ENCODE results near the gene PLXNB1. TPM values are rescaled to one million over a fixed set of nuclear protein-coding genes. Genes with fewer than 3 reads are reported as not detected.
A peak's percentile ranks its signal among the peaks of the same experiment; 100 is the strongest.

PLXNB1 gene
- polyA plus RNA-seq, 2 of the 4 experiments (the other 2 are of a cell fraction), result 10.0 to 20.9 TPM

DNA sequence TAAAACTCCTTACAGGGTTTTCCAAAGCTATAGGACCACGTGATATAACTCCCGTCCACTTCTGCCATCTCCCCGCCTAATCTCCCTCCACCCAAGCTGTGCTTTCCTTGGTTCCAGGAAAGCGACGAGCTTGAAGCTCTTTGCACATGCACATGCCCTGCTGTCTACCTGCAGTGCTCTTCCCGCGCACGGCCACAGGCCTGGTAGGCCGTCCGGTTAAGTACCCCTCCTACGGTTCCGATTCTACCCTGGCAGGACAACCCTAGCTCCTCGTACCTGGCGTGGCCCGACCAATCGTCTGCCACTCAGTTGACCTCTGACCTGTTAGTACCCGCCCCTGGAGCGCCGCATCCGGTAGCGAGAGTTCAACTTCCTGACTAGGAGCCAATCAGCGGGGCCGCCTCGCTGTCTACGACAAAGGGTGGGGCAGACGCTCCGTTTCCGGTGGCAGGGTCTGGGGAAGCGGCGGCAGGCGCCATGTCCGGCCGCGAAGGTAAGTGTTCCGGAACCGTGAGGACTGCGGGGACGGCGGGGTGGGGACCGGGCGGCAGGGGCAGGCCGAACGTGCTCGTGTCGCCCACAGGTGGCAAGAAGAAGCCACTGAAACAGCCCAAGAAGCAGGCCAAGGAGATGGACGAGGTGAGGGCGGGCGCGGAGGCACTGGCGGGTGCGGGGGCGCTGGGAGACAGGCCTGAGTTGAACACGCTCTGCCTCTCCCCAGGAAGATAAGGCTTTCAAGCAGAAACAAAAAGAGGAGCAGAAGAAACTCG, 10.1 kb upstream of the PLXNB1 start, which contains the start of the genes CCDC51 and TMA7 (continued):
- TF ChIP-seq, protein P1, sequence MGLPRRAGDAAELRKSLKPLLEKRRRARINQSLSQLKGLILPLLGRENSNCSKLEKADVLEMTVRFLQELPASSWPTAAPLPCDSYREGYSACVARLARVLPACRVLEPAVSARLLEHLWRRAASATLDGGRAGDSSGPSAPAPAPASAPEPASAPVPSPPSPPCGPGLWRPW (IDR thresholded peaks at IDR 0.05), result no peak
- TF ChIP-seq RNF2 (IDR thresholded peaks at IDR 0.05; ENCODE audit: borderline replicate concordance, low read depth) (no peak), HEYL (CRISPR knock-in tag; IDR thresholded peaks at IDR 0.05) (no peak), GATA3 (IDR thresholded peaks at IDR 0.05; ENCODE audit: borderline replicate concordance) (no peak), ZFP36 (IDR thresholded peaks at IDR 0.05; ENCODE audit: borderline replicate concordance, partially characterized antibody) (no peak), POLR2A (IDR thresholded peaks at IDR 0.05; ENCODE audit: low read length) (peak; percentile 52), KDM5A (IDR thresholded peaks at IDR 0.05) (no peak), CHD4 (IDR thresholded peaks at IDR 0.05; ENCODE audit: borderline replicate concordance) (no peak), TFCP2L1 (CRISPR knock-in tag; IDR thresholded peaks at IDR 0.05) (no peak), NPAS2 (CRISPR knock-in tag; IDR thresholded peaks at IDR 0.05; ENCODE audit: borderline replicate concordance) (no peak)
- TF ChIP-seq, protein P2, sequence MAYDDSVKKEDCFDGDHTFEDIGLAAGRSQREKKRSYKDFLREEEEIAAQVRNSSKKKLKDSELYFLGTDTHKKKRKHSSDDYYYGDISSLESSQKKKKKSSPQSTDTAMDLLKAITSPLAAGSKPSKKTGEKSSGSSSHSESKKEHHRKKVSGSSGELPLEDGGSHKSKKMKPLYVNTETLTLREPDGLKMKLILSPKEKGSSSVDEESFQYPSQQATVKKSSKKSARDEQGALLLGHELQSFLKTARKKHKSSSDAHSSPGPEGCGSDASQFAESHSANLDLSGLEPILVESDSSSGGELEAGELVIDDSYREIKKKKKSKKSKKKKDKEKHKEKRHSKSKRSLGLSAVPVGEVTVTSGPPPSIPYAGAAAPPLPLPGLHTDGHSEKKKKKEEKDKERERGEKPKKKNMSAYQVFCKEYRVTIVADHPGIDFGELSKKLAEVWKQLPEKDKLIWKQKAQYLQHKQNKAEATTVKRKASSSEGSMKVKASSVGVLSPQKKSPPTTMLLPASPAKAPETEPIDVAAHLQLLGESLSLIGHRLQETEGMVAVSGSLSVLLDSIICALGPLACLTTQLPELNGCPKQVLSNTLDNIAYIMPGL (CRISPR knock-in tag; IDR thresholded peaks at IDR 0.05; ENCODE audit: borderline replicate concordance), result no peak
- TF ChIP-seq, protein P3, sequence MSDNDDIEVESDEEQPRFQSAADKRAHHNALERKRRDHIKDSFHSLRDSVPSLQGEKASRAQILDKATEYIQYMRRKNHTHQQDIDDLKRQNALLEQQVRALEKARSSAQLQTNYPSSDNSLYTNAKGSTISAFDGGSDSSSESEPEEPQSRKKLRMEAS (IDR thresholded peaks at IDR 0.05), result peak; percentile 90
- TF ChIP-seq, protein P4, sequence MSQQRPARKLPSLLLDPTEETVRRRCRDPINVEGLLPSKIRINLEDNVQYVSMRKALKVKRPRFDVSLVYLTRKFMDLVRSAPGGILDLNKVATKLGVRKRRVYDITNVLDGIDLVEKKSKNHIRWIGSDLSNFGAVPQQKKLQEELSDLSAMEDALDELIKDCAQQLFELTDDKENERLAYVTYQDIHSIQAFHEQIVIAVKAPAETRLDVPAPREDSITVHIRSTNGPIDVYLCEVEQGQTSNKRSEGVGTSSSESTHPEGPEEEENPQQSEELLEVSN (IDR thresholded peaks at IDR 0.05; ENCODE audit: borderline replicate concordance, low read depth), result peak; percentile 75
- TF ChIP-seq, protein P5, sequence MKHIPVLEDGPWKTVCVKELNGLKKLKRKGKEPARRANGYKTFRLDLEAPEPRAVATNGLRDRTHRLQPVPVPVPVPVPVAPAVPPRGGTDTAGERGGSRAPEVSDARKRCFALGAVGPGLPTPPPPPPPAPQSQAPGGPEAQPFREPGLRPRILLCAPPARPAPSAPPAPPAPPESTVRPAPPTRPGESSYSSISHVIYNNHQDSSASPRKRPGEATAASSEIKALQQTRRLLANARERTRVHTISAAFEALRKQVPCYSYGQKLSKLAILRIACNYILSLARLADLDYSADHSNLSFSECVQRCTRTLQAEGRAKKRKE (CRISPR knock-in tag; IDR thresholded peaks at IDR 0.05; ENCODE audit: low read depth), result no peak
- TF ChIP-seq, protein P6, sequence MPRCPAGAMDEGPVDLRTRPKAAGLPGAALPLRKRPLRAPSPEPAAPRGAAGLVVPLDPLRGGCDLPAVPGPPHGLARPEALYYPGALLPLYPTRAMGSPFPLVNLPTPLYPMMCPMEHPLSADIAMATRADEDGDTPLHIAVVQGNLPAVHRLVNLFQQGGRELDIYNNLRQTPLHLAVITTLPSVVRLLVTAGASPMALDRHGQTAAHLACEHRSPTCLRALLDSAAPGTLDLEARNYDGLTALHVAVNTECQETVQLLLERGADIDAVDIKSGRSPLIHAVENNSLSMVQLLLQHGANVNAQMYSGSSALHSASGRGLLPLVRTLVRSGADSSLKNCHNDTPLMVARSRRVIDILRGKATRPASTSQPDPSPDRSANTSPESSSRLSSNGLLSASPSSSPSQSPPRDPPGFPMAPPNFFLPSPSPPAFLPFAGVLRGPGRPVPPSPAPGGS (IDR thresholded peaks at IDR 0.05), result peak; percentile 59; the same call in 1 of the 3 replicates
- TF ChIP-seq, protein P7, sequence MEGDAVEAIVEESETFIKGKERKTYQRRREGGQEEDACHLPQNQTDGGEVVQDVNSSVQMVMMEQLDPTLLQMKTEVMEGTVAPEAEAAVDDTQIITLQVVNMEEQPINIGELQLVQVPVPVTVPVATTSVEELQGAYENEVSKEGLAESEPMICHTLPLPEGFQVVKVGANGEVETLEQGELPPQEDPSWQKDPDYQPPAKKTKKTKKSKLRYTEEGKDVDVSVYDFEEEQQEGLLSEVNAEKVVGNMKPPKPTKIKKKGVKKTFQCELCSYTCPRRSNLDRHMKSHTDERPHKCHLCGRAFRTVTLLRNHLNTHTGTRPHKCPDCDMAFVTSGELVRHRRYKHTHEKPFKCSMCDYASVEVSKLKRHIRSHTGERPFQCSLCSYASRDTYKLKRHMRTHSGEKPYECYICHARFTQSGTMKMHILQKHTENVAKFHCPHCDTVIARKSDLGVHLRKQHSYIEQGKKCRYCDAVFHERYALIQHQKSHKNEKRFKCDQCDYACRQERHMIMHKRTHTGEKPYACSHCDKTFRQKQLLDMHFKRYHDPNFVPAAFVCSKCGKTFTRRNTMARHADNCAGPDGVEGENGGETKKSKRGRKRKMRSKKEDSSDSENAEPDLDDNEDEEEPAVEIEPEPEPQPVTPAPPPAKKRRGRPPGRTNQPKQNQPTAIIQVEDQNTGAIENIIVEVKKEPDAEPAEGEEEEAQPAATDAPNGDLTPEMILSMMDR (IDR thresholded peaks at IDR 0.05), result no peak

DNA sequence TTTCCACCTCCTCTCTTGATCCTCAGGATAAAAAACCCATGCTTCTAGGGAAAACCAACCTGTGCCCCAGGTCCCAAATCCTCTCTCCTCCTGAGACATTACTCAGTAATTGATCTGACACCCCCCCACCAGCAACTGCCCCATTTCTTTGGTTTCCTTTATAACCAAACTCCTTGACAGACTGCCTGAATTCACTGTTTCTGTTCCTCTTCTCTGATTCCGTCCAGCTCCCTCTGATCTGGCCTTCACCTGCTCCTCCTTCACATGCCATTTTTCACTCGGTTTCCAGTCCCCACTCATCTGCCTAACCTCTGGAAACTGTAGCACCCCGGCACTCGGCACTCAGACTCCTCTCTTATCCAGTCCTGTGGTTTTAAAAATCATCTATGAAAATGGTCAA, 7.9 kb upstream of the PLXNB1 start:
- Histone ChIP-seq H3K4me3 (no peak overlapping the region), H3K4me1 (peaks cover 34% of the 10 kb centered on the region), H3K4me2 (no peak overlapping the region), H3K9me3 (no peaks in the 10 kb centered on the region), H3K27ac (no peak overlapping the region)
- WGBS (ENCODE audit: missing lambda C conversion rate), result 84% methylated on average over 4 of the region's 4 CpGs
- POLR2A ChIA-PET, result no interaction called here
- no peak for DNase-seq (ENCODE audit: low read depth in 1 of 2, low spot score in 1 of 2)
- FAIRE-seq, result no peak
- CTCF ChIA-PET, result interaction anchor here (1.0 to 13.6 kb wide), 6 partner anchors 7 to 243 kb away, joined by 3 to 488 read pairs (median 30); partner anchors contain the start of gene ATRIP
- ATAC-seq, result no peak
- TF ChIP-seq MYC (IDR thresholded peaks at IDR 0.05; ENCODE audit: borderline replicate concordance, low read length), result no peak
- TF ChIP-seq, protein P8, sequence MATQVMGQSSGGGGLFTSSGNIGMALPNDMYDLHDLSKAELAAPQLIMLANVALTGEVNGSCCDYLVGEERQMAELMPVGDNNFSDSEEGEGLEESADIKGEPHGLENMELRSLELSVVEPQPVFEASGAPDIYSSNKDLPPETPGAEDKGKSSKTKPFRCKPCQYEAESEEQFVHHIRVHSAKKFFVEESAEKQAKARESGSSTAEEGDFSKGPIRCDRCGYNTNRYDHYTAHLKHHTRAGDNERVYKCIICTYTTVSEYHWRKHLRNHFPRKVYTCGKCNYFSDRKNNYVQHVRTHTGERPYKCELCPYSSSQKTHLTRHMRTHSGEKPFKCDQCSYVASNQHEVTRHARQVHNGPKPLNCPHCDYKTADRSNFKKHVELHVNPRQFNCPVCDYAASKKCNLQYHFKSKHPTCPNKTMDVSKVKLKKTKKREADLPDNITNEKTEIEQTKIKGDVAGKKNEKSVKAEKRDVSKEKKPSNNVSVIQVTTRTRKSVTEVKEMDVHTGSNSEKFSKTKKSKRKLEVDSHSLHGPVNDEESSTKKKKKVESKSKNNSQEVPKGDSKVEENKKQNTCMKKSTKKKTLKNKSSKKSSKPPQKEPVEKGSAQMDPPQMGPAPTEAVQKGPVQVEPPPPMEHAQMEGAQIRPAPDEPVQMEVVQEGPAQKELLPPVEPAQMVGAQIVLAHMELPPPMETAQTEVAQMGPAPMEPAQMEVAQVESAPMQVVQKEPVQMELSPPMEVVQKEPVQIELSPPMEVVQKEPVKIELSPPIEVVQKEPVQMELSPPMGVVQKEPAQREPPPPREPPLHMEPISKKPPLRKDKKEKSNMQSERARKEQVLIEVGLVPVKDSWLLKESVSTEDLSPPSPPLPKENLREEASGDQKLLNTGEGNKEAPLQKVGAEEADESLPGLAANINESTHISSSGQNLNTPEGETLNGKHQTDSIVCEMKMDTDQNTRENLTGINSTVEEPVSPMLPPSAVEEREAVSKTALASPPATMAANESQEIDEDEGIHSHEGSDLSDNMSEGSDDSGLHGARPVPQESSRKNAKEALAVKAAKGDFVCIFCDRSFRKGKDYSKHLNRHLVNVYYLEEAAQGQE (IDR thresholded peaks at IDR 0.05), result no peak
- no peak for TF ChIP-seq TP53 (CRISPR knock-in tag; IDR thresholded peaks at IDR 0.05)
- TF ChIP-seq, protein P2 (CRISPR knock-in tag; IDR thresholded peaks at IDR 0.05; ENCODE audit: borderline replicate concordance), result no peak
- no peak for TF ChIP-seq MAFK (IDR thresholded peaks at IDR 0.05; ENCODE audit: partially characterized antibody)
- no peak for TF ChIP-seq RARB (CRISPR knock-in tag; IDR thresholded peaks at IDR 0.05)
- TF ChIP-seq HEYL (CRISPR knock-in tag; IDR thresholded peaks at IDR 0.05), result no peak
- no peak for TF ChIP-seq BHLHE40 (IDR thresholded peaks at IDR 0.05; ENCODE audit: low read depth, low read length)
- TF ChIP-seq ZNF302 (CRISPR knock-in tag; IDR thresholded peaks at IDR 0.05), result no peak
- no peak for TF ChIP-seq JUNB (IDR thresholded peaks at IDR 0.05)

Data from A549 (cell line).